NCI-H226 (cell line): ENCODE measurements around the gene KCNJ9.
A peak's percentile ranks its signal among the peaks of the same experiment; 100 is the strongest.
"Not testable (repeated sequence)": the region's sequence is repeated elsewhere in the genome, so short reads cannot be mapped to it uniquely, and the experiment has no call there.

Experiments used
- DNase-seq: peaks from one replicate; pipeline ENCODE4 v3.0.0-alpha.2; 2015

KCNJ9 gene

DNA sequence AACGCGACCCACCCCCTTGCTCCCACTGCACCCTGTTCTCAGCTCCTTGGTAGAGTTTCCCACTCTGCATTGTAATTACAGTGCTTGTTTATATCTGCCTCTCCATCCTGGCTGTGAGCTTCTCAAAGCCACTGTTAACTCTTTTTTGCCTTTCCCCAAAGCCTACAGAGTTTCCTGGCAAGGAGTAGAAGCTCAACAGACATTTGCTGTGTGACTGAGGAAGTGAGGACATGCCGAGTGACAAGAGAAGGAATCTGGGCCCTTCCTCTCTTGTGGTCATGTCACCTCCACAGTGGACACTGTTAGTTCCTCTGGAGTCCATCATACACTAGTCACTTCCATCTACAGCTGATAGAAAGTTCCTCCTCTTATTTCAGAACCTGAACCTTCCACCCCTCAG lies 23.1 kb downstream of the KCNJ9 start:
- DNase-seq: no peak

DNA sequence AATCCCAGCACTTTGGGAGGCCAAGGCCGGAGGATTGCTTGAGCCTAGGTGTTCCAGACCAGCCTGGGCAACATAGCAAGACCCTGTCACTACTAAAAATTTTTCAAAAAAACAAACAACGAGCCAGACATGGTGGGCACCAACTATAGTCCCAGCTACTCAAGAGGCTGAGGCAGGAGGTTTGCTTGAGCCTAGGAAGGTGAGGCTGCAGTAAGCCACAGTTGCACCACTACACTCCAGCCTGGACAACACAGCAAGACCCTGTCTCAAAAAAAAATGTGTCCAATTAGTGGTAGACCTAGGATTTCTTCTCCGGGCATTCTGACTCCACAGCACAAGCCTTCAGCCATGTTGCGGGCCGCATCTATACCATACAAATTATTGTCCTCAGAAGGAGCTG lies 23.8 kb downstream of the KCNJ9 start:
- DNase-seq: no peak

DNA sequence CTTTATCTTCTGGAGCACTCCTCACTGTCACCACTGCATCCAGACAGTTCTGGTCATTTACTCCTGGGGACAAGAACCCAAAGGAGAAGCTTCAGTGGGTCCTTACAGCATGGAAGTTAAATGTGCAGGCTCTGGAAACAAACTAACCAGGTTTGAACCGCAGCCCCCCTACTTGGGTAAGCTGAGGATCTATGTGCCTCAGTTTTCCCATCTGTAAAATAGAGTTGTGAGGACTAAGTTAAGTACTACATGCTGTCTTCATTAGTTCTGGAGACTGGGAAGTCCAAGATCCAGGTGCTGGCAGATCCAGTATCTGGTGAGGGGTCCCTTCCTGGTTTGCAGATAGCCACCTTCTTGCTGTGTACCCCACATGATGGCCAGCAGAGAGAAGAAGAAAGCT lies 26.2 kb downstream of the KCNJ9 start:
- no peak for DNase-seq

DNA sequence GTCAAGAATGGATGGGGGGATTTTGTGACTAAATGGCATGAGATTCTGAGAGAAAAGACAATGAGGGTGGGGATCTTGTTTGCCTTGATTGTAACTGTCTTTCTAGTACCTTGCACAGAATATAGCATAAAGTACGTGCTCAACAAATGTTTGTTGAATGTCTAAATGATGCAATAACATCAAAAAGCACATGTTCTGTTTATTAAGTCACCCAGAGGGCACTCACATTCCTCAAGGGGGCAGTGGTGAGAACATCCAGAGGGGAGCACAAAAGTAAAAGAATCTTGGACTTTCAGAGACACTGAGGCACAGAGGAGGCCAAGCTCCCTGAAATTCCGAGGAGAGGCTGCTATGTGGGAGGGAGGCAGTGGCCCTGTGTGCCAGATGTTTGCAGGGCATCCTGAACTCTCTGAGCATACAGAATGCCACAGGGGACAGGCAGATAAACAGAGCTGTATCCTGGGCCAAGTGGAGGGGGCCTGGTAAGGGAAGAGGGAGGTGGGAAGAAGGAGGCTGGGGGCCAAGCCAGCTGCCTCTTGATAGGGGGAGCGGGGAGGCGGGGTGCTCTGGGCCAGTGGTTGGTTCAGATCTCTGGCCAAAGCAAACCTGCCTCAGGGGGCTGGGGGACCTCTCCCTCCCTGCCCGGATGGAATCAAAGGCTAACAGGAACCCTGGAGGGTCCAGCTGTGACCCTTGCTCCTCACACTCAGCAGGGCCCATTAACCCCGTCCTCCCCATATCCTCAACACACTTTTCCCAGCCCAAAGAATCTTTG lies 27.7 kb downstream of the KCNJ9 start:
- peak; percentile 30 for DNase-seq

DNA sequence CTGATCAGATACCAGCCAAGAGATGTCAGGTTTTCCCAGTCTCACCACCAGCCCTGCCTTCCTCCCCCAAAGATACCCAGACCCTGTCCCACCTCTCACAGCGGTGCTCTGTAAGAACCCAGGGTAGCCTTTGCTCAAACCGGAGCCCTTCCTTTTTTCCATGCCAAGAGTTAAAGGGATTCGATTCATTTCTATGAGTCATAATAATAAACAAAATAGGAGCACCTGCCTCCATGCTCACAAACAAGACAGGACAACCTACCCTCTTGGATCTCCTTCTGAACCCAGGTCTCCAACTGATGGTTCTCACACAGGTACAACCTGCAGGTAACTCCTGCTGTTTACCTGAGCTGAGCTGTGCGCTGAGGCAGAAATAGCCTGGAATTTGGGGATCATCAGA lies 28.3 kb downstream of the KCNJ9 start:
- DNase-seq: no peak

DNA sequence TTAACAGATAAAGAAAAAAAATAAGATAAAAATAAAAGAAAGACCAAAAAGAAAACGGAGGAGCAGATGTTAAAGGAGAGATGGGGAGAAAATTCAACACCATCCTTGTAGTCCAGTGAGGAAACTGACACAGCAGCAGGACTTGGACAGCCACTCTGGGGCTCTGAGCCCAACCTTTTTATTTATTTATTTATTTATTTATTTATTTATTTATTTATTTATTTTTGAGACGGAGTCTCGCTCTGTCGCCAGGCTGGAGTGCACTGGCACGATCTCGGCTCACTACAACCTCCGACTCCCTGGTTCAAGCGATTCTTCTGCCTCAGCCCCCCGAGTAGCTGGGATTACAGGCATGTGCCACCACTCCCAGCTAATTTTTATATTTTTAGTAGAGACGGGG lies 30.1 kb downstream of the KCNJ9 start:
- DNase-seq: not testable (repeated sequence)

DNA sequence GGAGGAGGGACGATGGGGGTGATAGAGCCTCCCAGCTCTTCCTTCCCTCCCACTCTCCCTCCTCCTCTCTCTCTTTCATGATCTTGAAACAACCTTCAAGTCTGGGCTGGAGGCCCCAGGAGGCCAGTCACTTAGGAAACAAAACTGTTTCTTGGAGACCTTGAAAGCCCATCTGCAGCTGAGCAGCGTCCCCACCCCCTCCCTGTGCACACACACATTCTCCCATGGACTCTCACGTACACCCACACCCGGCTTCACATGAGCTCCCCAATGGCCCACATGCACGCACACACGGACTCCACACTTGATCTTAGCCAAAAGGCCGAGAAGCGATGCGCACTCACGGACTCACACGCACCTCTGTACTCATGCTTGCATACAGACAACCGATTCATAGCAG lies 31.0 kb downstream of the KCNJ9 start:
- DNase-seq: no peak

DNA sequence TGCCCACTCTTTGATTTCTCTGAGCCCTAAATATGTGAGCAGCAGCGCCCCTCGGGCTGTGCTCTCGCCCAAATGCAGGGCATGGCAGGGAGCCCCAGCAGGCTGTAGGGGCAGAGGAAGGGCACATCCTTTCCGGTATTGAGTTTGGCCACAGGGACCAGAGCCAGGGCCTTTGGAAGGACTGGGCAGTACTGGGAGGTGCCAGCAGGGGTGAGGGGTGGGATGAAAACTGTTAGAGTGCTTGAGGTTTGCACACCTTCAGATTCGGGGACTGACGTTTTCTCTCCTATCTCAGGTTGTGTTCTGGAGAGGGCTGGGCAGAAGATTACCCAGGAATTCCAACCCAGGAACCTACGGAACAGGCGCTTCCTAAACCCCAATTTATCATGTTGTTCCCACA lies 32.1 kb downstream of the KCNJ9 start:
- no peak for DNase-seq

DNA sequence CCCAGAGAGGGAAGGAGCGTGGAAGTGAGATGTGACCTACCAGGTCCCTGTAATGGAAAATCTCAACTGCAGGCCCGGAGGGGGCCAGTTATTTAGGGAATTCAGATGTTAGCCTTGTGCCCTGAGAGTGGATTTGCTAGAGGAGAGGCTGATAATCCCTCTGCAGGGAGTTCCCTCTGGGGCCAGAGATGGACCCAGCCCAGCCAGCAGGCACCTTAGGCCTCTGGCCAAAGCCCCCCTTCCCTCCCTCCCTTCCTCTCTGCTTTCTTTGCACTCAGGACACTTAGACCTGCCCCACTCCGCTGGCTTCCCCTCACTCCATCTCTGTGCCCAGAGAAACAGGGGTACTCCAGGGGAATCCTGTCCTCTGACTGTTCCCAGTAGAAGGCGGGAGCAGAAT lies 32.7 kb downstream of the KCNJ9 start:
- DNase-seq: no peak

DNA sequence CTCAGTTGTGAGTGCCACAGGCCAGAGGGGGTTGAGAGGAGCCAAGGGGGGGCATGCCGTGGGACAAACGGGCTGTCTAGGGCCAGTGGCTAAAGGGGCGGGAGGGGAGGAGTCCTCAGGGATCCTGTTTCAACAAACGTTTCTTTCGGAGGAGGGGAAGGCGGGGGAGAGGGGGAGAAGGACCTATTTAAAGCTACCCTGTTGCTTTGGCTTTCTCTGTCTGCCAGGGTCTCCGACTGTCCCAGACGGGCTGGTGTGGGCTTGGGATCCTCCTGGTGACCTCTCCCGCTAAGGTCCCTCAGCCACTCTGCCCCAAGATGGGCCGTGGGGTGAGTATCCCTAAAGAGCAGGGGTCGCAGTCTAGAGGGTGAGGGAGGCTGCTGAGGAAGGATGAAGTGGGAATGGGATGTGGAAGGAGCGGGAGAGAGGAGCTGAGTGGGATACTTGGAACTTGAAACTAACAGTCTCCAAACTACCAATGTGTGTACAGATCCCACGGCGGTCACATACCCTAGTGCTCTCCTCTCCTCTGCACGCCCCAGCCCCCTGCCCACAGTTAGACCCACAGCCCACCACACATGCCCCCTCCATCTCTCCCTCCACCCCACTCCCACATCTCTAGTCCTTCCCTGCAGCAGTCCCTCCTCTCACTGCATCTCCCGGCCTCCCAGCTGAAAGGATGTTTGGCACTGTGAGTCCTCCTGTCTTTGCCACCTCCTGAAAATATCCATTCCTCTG lies 34.4 kb downstream of the KCNJ9 start, which contains the start of gene ATP1A2:
Gene ATP1A2 (plus strand): TSS at position 215 of the 738 bp plus-strand sequence. CDS start 103 bp downstream, at position 318.
- DNase-seq: no peak

DNA sequence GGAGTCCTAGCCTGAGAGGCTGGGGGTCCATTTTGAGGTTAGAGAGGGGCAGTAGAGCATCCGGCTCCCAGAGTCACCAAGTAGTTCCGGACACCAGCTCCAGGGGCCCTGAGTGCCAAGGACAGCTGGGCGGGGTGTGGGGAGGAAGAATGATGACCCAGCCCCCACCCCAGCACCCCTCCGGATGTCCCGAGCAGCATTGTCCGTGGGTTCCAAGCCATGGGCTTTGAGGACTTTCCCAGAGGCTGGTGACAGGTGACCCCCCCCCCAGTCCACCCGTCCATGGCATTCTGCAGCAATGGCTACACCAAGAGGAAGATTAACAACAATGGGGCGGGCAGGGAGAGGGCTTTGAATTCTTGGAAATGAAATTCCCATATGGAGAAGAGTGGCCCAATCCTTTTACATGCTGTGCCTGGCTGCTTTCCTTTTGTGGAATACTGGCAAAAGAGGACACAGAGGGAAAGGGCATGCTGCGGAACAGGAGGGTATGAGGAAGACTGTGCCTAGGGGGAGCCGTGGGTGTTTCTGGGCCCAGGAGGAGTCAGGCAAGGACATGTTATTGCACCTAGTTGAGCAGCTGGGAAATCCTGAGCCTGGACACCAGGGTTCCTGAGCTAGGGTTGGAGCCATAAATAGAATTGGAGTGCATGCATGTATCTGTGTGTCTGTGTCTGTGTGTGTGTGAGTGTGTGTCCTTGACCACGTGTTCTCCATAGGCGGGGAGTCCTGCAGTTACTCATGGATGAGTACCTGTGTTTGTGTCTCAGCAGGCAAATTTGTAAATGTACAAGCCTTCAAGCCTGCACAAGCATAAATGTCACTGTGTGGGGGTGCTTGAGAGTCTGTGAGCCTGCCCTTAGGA lies 35.2 kb downstream of the KCNJ9 start:
- no peak for DNase-seq

DNA sequence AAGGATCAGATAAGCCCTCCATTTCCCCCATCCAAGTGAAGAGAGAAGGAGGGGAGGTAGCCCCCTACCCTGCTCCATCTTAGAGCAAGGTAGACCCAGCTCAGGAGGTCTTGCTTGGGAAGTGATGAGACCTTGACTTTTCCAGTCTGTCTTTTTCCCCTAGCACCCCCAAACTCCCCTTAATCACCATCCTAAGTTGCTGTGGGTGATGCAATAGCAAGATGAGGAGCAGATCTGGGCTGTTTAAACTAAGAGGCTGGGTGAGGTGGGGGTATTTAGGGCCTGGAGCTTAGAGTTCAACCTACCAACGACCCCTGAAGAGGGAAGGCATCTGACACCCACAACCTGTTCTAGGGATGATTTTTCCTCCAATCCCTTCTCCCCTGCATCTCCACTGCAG lies 36.0 kb downstream of the KCNJ9 start:
- no peak for DNase-seq

DNA sequence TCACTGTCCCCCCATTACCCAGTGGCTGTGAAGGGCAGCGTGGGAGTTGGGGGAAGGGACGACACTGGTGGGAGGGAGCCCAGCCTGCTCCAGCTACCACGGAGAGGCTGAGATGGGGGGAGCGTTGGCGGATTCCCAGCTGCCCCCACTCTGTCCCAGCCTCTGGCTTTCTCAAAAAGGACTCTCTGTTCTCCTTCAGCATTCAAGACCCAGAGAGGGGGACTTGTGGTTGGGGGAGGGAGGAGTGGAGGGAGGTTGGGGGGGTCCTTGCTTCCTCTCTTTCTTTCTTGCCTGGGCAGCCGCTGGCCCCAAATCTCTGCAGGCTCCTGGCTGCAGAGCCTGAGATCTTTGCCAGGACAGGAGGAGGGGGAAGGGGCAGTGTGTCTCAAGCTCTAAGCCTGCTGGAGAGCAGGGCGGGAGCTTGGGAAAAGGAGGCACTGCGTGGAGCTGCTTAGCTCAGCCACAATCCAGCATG lies 36.4 kb downstream of the KCNJ9 start:
- DNase-seq: no peak

DNA sequence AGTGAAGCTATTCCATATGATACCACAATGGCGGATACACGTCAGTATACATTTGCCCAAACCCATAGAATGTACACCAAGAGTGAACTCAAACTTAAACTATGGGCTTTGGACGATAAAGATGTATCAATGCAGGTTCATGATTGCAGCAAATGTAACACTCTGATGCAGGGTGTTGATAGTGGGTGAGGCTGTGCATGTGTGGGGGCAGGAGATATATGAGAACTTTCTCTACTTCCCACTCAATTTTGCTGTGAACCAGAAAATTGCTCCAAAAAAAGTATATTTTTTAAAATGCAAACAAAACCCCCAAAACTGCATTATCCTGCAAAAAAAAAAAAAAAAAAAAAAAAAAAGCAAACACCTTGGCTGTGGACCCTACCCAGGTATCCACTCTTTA lies 37.6 kb downstream of the KCNJ9 start:
- DNase-seq: no peak

DNA sequence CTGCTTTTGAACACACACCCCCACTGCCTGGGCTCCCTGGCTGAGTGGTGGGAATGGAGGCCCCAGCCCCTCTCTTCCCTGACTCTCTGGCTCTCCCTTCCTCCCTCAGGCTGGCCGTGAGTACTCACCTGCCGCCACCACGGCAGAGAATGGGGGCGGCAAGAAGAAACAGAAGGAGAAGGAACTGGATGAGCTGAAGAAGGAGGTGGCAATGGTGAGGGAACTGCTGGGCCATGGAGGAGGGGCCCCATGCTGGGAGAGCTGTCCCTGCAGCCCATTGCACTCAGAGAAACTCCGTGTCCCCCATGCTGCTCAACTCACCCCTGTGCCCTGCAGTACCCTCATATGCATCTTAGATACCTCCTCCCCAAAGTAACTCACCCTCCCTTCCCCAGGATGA lies 39.5 kb downstream of the KCNJ9 start:
- DNase-seq: no peak

DNA sequence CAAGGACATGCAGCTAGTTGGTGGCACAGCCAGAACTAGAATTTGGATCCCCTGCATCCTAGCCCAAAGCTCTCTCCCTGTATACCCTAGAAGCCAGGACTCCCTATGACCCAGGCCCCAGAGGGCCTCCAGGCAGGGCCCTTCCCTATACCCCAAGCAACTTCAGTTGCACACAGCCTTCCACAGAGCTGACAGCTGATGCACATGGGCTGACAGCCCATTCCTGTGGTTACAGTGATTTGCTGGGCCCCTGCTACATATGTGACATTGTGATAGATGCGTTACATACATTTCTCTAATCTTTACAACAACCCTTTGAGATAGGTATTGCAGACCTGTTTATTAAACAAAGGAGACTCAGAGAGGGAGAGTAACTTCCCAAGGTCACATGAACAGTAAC lies 40.0 kb downstream of the KCNJ9 start:
- no peak for DNase-seq

DNA sequence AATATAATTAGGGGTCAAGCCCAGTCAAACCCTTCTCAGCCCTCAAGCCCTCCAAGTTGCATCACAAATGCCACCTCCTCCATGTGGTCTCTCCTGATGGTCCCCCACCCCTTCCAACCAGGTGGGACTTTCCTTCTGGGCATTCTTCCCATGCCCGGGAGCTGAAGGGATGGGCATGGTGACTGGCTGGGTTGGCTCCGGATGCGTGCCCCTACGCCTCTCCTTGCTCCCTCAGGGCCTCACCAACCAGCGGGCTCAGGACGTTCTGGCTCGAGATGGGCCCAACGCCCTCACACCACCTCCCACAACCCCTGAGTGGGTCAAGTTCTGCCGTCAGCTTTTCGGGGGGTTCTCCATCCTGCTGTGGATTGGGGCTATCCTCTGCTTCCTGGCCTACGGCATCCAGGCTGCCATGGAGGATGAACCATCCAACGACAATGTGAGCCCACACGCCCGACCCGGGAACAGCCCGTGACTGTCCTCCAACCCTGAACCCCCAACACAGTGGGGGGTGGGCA lies 41.7 kb downstream of the KCNJ9 start:
- no peak for DNase-seq

DNA sequence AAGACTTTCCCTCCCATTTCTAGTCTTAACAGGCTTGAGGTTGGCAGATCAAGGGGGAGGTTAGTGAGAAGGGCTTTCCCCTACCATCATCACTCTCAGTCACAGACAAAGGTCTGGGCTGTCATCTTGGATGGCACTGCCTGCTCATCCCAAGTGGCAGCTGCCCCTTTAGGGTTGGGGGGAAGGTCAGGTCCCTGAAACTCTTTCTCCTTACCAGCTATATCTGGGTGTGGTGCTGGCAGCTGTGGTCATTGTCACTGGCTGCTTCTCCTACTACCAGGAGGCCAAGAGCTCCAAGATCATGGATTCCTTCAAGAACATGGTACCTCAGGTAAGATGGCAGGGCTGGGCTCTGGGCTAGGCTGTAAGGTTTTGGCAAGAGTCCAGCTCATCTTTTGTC lies 42.4 kb downstream of the KCNJ9 start:
- no peak for DNase-seq

DNA sequence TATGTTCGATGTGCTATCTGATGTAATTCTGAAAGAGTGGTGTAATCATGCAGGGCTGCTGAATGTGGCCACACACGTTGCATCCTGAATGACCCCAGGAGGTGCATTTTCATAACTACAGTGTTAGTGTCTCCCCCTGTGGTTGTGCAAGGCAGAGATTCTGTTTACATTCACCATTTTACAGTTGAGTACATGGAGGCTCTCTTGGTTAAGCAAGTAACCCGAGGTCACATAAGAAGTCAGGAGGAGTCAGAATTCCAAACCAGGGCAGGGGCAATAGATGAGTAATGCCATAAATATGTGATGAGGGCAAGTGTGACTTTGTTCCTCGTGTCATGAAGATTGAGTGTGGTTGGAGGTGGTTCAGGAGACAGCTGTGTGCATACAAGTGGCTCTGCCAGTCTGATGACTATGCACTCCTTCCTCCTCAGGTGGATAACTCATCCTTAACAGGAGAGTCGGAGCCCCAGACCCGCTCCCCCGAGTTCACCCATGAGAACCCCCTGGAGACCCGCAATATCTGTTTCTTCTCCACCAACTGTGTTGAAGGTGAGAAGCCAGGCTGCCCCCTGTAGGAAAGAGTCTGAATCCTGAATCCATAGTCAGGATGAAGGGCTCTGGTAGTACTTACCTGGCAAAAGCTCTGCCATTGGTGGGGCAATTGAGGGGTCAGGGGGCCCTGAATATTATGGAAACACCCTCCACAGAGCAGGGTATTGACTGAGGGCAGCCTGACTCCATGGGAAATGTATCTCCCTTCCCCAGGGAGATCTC lies 43.6 kb downstream of the KCNJ9 start:
- peak; percentile 91 for DNase-seq

DNA sequence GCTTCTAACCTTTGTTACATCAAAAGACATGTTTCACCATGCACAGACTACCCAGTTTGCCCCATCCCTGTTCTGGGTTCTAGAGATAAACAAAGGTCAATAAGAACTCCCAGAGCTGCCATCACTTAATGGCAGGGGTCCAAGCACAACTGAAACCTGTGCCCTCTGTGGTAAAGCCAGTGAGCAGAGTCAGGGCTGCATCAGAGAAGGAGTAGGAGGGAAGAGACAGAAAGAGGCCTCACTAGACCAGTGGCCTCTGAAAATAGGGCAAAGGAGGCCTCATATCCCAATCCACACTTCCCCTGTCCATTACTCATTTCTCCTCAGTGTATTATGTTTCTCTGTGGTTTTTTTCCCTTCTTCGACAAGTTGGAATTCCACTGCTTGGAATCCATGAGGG lies 44.4 kb downstream of the KCNJ9 start:
- peak; percentile 65 for DNase-seq

DNA sequence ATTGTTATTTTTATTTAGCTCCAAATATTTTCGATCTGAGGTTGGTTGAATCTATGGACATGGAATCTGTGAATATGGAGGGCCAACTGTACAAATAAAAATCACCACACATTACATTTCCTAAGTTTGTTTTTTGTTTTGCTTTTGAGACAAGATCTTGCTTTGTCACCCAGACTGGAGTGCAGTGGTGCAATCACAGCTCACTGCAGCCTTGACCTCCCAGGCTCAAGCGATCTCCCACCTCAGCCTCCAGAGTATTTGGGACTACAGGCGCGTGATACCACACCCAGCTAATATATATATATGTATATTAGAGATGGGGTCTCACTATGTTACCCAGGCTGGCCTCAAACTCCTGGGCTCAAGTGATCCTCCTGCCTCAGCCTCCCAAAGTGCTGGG lies 45.0 kb downstream of the KCNJ9 start:
- DNase-seq: not testable (repeated sequence)

DNA sequence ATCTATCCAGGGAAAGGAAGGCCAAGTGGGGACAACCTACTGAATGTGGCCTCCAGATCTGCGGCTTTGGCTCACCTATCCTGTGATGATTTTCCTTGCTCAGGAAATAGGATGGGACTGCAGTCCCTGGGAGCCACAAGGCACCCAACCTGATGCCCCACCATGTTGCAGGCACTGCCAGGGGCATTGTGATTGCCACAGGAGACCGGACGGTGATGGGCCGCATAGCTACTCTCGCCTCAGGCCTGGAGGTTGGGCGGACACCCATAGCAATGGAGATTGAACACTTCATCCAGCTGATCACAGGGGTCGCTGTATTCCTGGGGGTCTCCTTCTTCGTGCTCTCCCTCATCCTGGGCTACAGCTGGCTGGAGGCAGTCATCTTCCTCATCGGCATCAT lies 46.0 kb downstream of the KCNJ9 start:
- no peak for DNase-seq
